Colonic mucosa (tissue), 4 donors: ENCODE data around the gene DPP6. TPM values are rescaled to one million over a fixed set of nuclear protein-coding genes. Genes with fewer than 3 reads are reported as not detected.

ENCODE experiments used
- DNase-seq: peaks from one replicate; pipeline ENCODE4 v3.0.0-alpha.2; 2020
- H3K27ac ChIP-seq: fragments of 200-600 bp; one replicate; pipeline ENCODE4 v1.8.0; 2021
- H3K27me3 ChIP-seq: fragments of 200-600 bp; one replicate; pipeline ENCODE4 v1.8.0; 2021
- H3K36me3 ChIP-seq: fragments of 200-600 bp; one replicate; pipeline ENCODE4 v1.8.0; 2021
- H3K4me1 ChIP-seq: fragments of 200-600 bp; one replicate; pipeline ENCODE4 v1.8.0; 2021; ENCODE audit warnings: mild to moderate bottlenecking
- H3K4me3 ChIP-seq: fragments of 200-600 bp; one replicate; pipeline ENCODE4 v1.8.0; 2021
- H3K9ac ChIP-seq, 2 donors: one replicate each; pipeline ENCODE4 v1.7.0; 2013; ENCODE audit warnings: control low read depth in 2 of 2, low read depth in 2 of 2, low read length in 2 of 2
- H3K9me3 ChIP-seq: fragments of 200-600 bp; one replicate; pipeline ENCODE4 v1.8.0; 2021
- intact Hi-C: fragments of 100-400 bp; cut with DNase I; formaldehyde crosslinking; loops from one replicate; pipeline ENCODE4 v1.14.1; 2022
- total RNA-seq, 2 donors: library from RNA; stranded (reverse); fragmentation: NEBNext Ultra II Directional in 1 of 2; extraction: Animal tissue kit (Norgen Biotek cat#: 25700) in 1 of 2; gene quantifications; one replicate each; pipeline ENCODE4 v1.2.1, GENCODE V29; 2021
- TF ChIP-seq, protein P1 (sequence below): fragments of 200-600 bp; IDR thresholded peaks from one replicate; pipeline ENCODE4 v1.8.0; 2022; ENCODE audit warnings: antibody characterized with exemption, mild to moderate bottlenecking
- donor health status: healthy.
- donor health status: DM: no; HTN: no; CAD: no.
- donor health status: DM: no; HTN: no; CAD: no.

The DPP6 gene
- total RNA-seq, 2 donors from 2014 or later, result 0.17 to 3.9 TPM

DNA sequence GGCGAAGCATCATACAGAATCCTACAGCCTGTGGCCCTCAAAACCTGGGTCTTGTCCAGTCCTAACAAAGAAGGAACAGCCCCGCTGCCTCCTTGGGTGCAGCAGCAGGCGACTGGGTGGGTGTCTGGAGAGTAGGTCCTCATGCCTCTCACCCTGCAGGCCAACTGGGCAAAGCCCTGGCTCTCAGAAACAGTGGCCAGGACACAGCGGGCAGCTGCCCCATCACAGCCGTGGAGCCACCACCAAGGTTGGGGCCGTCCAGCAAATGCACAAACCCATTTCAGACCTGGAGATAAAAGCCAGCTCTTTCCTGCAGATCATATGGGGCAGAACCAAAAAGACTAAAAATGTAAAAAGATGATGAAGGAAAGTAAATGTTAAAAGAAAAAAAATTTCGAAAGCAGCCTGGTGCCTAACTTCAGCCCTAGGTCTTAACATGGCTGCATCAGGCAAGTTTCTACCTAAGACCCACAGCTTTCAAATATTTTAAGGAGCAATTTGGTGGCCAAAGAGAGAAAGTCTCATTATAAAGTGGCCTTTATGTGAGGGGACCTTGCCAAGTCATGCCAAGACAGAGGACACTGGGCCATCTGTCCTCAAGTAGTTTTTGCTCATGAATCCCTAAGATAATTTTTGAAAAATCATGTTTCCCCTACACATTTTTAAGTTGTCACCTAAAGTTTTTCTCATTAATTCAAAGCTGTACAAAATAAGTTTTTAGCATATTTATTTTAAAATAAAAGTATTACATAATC lies 808.6 kb downstream of the DPP6 start:
- no peak for DNase-seq
- intact Hi-C loops, result no loop called here
- no peaks in the 10 kb centered on the region for H3K36me3 ChIP-seq
- no peak overlapping the region for H3K27ac ChIP-seq
- no peaks in the 10 kb centered on the region for H3K4me1 ChIP-seq
- no peak overlapping the region for H3K4me3 ChIP-seq
- H3K9ac ChIP-seq, result no peak overlapping the region
- TF ChIP-seq, protein P1, sequence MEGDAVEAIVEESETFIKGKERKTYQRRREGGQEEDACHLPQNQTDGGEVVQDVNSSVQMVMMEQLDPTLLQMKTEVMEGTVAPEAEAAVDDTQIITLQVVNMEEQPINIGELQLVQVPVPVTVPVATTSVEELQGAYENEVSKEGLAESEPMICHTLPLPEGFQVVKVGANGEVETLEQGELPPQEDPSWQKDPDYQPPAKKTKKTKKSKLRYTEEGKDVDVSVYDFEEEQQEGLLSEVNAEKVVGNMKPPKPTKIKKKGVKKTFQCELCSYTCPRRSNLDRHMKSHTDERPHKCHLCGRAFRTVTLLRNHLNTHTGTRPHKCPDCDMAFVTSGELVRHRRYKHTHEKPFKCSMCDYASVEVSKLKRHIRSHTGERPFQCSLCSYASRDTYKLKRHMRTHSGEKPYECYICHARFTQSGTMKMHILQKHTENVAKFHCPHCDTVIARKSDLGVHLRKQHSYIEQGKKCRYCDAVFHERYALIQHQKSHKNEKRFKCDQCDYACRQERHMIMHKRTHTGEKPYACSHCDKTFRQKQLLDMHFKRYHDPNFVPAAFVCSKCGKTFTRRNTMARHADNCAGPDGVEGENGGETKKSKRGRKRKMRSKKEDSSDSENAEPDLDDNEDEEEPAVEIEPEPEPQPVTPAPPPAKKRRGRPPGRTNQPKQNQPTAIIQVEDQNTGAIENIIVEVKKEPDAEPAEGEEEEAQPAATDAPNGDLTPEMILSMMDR, result no peak
- no peaks in the 10 kb centered on the region for H3K27me3 ChIP-seq
- H3K9me3 ChIP-seq, result no peaks in the 10 kb centered on the region

DNA sequence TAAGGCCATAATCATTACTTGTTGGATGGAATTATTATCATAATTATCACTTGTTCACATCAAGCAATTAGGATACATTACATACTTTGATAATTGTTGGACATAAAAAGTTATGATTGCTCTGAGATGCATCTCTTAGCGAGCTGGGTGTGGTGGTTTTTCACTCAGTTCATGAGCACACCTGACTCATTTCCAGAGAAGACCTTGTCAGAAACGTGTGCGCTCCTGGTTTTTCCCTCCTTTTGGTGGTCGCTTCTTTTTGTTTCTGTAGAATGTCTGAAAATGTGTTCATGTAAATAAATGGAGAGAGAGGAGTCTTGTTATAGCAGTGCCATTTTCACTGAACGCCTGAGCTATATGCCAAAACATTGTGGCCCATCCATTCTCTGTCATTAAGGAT lies 809.4 kb downstream of the DPP6 start:
- Histone ChIP-seq H3K27me3 (no peaks in the 10 kb centered on the region), H3K9me3 (no peaks in the 10 kb centered on the region), H3K36me3 (no peaks in the 10 kb centered on the region), H3K4me3 (no peak overlapping the region), H3K4me1 (no peaks in the 10 kb centered on the region), H3K9ac (no peak overlapping the region), H3K27ac (no peak overlapping the region)
- TF ChIP-seq, protein P1, result no peak
- DNase-seq, result no peak
- intact Hi-C loops, result no loop called here

DNA sequence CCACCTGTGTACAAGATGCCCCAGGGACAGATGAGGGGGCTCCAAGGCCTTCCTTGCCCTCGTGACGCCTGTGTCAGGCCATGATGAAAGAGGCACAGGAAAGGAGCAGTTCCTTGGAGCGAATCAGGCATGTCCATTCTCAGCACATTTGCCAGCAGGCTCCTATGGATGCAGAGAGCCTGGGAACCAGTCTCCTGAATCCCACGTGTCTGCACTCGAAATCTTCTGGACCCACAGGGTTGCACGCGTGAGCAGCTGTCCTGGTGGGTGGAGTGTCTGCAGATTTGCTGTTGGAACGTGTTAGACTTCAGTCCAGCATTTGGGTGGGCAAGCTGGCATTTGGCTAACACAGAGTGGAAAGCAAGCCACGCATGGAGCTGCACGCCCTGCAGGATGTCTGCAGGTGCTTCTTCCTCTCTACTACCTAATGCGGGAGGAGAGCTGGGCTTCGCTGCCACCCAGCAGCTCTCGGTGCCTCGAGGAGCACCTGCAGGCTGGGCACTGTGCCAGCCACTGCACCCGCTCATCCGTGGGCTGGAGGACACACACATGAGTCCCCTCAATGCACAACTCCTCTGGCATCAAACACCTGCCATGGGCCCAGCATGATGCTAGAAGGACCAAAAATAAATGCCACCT lies 810.1 kb downstream of the DPP6 start:
- TF ChIP-seq, protein P1, result no peak
- Histone ChIP-seq H3K4me1 (no peaks in the 10 kb centered on the region), H3K27ac (no peak overlapping the region), H3K36me3 (no peaks in the 10 kb centered on the region), H3K4me3 (no peak overlapping the region), H3K27me3 (no peaks in the 10 kb centered on the region), H3K9ac (no peak overlapping the region), H3K9me3 (no peaks in the 10 kb centered on the region)
- intact Hi-C loops, result no loop called here
- DNase-seq, result no peak

DNA sequence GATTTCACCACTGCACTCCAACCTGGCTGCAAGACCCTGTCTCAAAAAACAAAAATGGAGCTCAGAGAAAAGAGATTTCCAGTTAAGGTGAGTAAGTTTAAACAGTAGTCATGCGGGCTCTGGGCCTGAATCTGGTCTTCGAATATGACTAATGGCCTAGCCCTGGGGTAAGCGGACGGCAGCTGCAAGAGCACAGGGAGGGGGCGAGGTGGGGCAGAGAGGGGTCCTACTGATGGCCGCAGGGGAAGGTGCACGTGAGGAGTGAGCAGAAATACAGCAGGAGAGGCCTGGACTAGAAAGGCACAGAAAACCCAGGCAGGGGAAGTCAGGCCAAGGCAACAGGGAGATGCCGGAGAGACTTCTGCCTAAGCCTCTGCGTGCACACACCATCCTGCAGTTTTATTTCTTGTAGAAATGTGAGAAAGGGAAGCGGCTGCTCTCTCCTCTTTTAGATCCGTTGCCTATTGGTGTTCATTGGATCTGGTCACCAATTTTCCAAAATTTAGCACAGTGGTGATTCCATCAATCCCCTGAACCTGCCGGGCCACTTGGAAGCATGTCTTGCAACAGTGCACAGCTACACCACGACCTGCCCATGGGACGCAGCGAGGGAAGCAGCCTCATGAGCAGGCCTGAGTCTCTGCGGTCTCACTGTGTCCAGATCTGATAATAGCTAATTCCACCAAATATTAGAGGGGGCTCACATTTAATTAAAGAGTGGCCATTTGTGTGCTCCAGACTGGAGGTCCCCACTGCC lies 811.7 kb downstream of the DPP6 start:
- Histone ChIP-seq H3K27me3 (no peaks in the 10 kb centered on the region), H3K4me1 (no peaks in the 10 kb centered on the region), H3K9ac (no peak overlapping the region), H3K36me3 (no peaks in the 10 kb centered on the region), H3K4me3 (no peak overlapping the region), H3K27ac (no peak overlapping the region), H3K9me3 (no peaks in the 10 kb centered on the region)
- no peak for DNase-seq
- intact Hi-C loops, result no loop called here
- TF ChIP-seq, protein P1, result no peak

DNA sequence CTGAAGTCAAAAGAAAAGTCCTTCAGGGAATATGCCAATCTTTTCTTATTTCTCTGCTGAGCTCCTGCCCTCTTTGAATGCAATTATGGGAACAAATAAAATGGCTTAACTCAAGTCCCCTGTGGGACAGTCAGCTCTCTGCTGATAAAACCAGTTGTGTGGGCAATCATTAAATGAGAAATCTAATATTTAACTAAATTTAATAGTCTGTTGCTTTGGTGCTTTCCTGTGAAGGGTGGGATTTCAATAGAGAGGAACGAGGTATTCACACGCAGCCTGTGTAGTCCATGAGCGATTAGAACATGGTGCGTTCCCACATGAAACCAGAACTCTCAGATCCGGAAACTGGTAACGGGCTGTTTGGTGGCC lies 812.3 kb downstream of the DPP6 start:
- TF ChIP-seq, protein P1, result no peak
- H3K27me3 ChIP-seq, result no peaks in the 10 kb centered on the region
- no peaks in the 10 kb centered on the region for H3K4me1 ChIP-seq
- no peak overlapping the region for H3K4me3 ChIP-seq
- no peaks in the 10 kb centered on the region for H3K9me3 ChIP-seq
- H3K27ac ChIP-seq, result no peak overlapping the region
- H3K36me3 ChIP-seq, result no peaks in the 10 kb centered on the region
- intact Hi-C loops, result no loop called here
- no peak for DNase-seq
- H3K9ac ChIP-seq, result no peak overlapping the region
